ENCODE data around the gene SLC6A16. TPM values are rescaled to one million over a fixed set of nuclear protein-coding genes. Genes with fewer than 3 reads are reported as not detected.

Gene SLC6A16
- total RNA-seq, 1 donor from 2014 or later, result 3.5 TPM

- Mint-ChIP-seq H3K27me3 (ENCODE audit: low read depth) (no peaks in the 10 kb centered on the region), H3K9me3 (ENCODE audit: low read depth) (no peaks in the 10 kb centered on the region), H3K4me3 (ENCODE audit: unreplicated experiment) (no peak overlapping the region), H3K4me1 (ENCODE audit: low read depth) (no peaks in the 10 kb centered on the region), H3K36me3 (ENCODE audit: low read depth) (peaks cover 3% of the 10 kb centered on the region), H3K27ac (ENCODE audit: unreplicated experiment) (no peak overlapping the region)
- no peak for TF ChIP-seq CTCF (IDR thresholded peaks at IDR 0.05)
- DNase-seq (ENCODE audit: low spot score), result no peak
Measured at GRCh38 chr19:49243726-49244125, 81.3 kb downstream of the SLC6A16 start.

GRCh38 chr19:49243129-49243528 is 81.9 kb downstream of the SLC6A16 start:
- H3K9me3 Mint-ChIP-seq (ENCODE audit: low read depth), result no peaks in the 10 kb centered on the region
- H3K4me3 Mint-ChIP-seq (ENCODE audit: unreplicated experiment), result no peak overlapping the region

GRCh38 chr19:49241769-49242168 is 83.2 kb downstream of the SLC6A16 start:
- Mint-ChIP-seq H3K9me3 (ENCODE audit: low read depth) (no peaks in the 10 kb centered on the region), H3K27ac (ENCODE audit: unreplicated experiment) (no peak overlapping the region), H3K36me3 (ENCODE audit: low read depth) (peaks cover 3% of the 10 kb centered on the region), H3K4me1 (ENCODE audit: low read depth) (no peaks in the 10 kb centered on the region), H3K27me3 (ENCODE audit: low read depth) (peaks cover 4% of the 10 kb centered on the region), H3K4me3 (ENCODE audit: unreplicated experiment) (no peak overlapping the region)
- no peak for DNase-seq (ENCODE audit: low spot score)
- no peak for TF ChIP-seq CTCF (IDR thresholded peaks at IDR 0.05)

More at GRCh38 chr19:49243129-49243528, 81.9 kb downstream of the SLC6A16 start:
- no peak overlapping the region for H3K27ac Mint-ChIP-seq (ENCODE audit: unreplicated experiment)
- H3K36me3 Mint-ChIP-seq (ENCODE audit: low read depth), result peaks cover 3% of the 10 kb centered on the region
- TF ChIP-seq CTCF (IDR thresholded peaks at IDR 0.05), result no peak
- DNase-seq (ENCODE audit: low spot score), result no peak
- no peaks in the 10 kb centered on the region for H3K4me1 Mint-ChIP-seq (ENCODE audit: low read depth)
- H3K27me3 Mint-ChIP-seq (ENCODE audit: low read depth), result no peaks in the 10 kb centered on the region

Small RNA genes within 50 kb of the gene (microRNA-seq; reads per million reads assigned to microRNA genes)
- not detected for gene MIR4324 (ENCODE audit: borderline number of aligned reads)

Other genes starting within 250 kb of the SLC6A16 start
- gene SNRNP70, start 239.7 kb downstream of the SLC6A16 start, total RNA-seq, result 151 to 218 TPM (median 163 TPM) in 3 replicates
- gene LIN7B, start 210.8 kb downstream of the SLC6A16 start, total RNA-seq, result 12.7 to 14.3 TPM (median 13.9 TPM) in 3 replicates
- 1.1 to 1.7 TPM (median 1.6 TPM) in 3 replicates for gene C19orf73, start 206.0 kb downstream of the SLC6A16 start, total RNA-seq
- gene PPFIA3, start 205.6 kb downstream of the SLC6A16 start, total RNA-seq, result 12.7 to 14.4 TPM (median 13.9 TPM) in 3 replicates
- not detected in 3 replicates for gene HRC, start 169.8 kb downstream of the SLC6A16 start, total RNA-seq
- 42.2 to 53.4 TPM (median 50.2 TPM) in 3 replicates for gene TRPM4, start 167.4 kb downstream of the SLC6A16 start, total RNA-seq
- gene CD37, start 10.2 kb upstream of the SLC6A16 start, total RNA-seq, result not detected in 3 replicates
- 49.6 to 63.8 TPM (median 62.6 TPM) in 3 replicates for gene TEAD2, start 37.2 kb upstream of the SLC6A16 start, total RNA-seq
- gene DKKL1, start 38.7 kb upstream of the SLC6A16 start, total RNA-seq, result 1.5 to 2.4 TPM (median 2.1 TPM) in 3 replicates
- not detected in 3 replicates for gene KASH5, start 63.1 kb upstream of the SLC6A16 start, total RNA-seq
- not detected in 3 replicates for gene PTH2, start 98.2 kb upstream of the SLC6A16 start, total RNA-seq
- gene GFY, start 100.2 kb upstream of the SLC6A16 start, total RNA-seq, result not detected in 3 replicates
- gene SLC17A7, start 116.3 kb upstream of the SLC6A16 start, total RNA-seq, result 0.17 to 0.47 TPM (median 0.33 TPM) in 3 replicates
- gene PIH1D1, start 126.6 kb upstream of the SLC6A16 start, total RNA-seq, result 52.1 to 60.2 TPM (median 54.6 TPM) in 3 replicates
- 23.2 to 34.9 TPM (median 24.5 TPM) in 3 replicates for gene ALDH16A1, start 128.0 kb upstream of the SLC6A16 start, total RNA-seq
- gene FLT3LG, start 149.0 kb upstream of the SLC6A16 start, total RNA-seq, result 1.6 to 3.4 TPM (median 1.9 TPM) in 3 replicates
- gene RPL13A, start 162.4 kb upstream of the SLC6A16 start, total RNA-seq, result 1,566 to 1,771 TPM (median 1,602 TPM) in 3 replicates
- gene RPS11, start 171.2 kb upstream of the SLC6A16 start, total RNA-seq, result 1,193 to 1,478 TPM (median 1,199 TPM) in 3 replicates
- 103 to 112 TPM (median 103 TPM) in 3 replicates for gene FCGRT, start 187.5 kb upstream of the SLC6A16 start, total RNA-seq
- gene RCN3, start 202.8 kb upstream of the SLC6A16 start, total RNA-seq, result 233 to 326 TPM (median 298 TPM) in 3 replicates